Astrocyte (in vitro differentiated cells and primary cell): ENCODE measurements around the gene PIGB. TPM values are rescaled to one million over a fixed set of nuclear protein-coding genes. Genes with fewer than 3 reads are reported as not detected.

Experiments
- microRNA-seq: library from miRNA; unstranded; fragments of <30 nt; microRNA quantifications from one replicate; pipeline ENCODE4 v1.2.0, GENCODE V29; 2020
- total RNA-seq: library from RNA; stranded (reverse); gene quantifications from 2 replicates; pipeline ENCODE4 v1.2.1, GENCODE V29; 2021

PIGB gene
- total RNA-seq, 1 donor from 2014 or later, result 10.6 TPM

Small RNAs within 50 kb of the gene (microRNA-seq; reads per million reads assigned to microRNA genes)
- 136 reads per million, percentile 68 among the genes with 10 or more reads in this experiment for gene MIR628

Other genes starting within 250 kb of the PIGB start
- gene RSL24D1, start 122.3 kb upstream of the PIGB start, total RNA-seq, result 71.4 and 76.1 TPM in 2 replicates
- 17.8 and 18.8 TPM in 2 replicates for gene RAB27A, start 29.4 kb upstream of the PIGB start, total RNA-seq
- gene PIGBOS1, start 99 bp upstream of the PIGB start, total RNA-seq, result 8.9 and 9.5 TPM in 2 replicates
- gene CCPG1, start 89.1 kb downstream of the PIGB start, total RNA-seq, result 56.3 and 63.1 TPM in 2 replicates
- gene PIERCE2, start 89.3 kb downstream of the PIGB start, total RNA-seq, result 1.6 and 2.6 TPM in 2 replicates
- gene DNAAF4, start 189.0 kb downstream of the PIGB start, total RNA-seq, result 2.8 and 3.2 TPM in 2 replicates